IMR-90 (cell line): ENCODE measurements around the gene BCL11A.

Source experiments
- CHD1 ChIP-seq: IDR thresholded peaks from 2 replicates; pipeline ENCODE4 v1.6.1; 2012; ENCODE audit warnings: low read depth, low read length, improper control_type of control experiment
- MAFK ChIP-seq: IDR thresholded peaks from 2 replicates; pipeline ENCODE4 v1.6.1; 2012; ENCODE audit warnings: low read depth, low read length, improper control_type of control experiment
- MXI1 ChIP-seq: IDR thresholded peaks from 2 replicates; pipeline ENCODE4 v1.6.1; 2012; ENCODE audit warnings: low read depth, mild to moderate bottlenecking, low read length, moderate library complexity, borderline replicate concordance
- POLR2A ChIP-seq: IDR thresholded peaks from 2 replicates; pipeline ENCODE4 v1.6.1; 2012; ENCODE audit warnings: mild to moderate bottlenecking, low read depth, low read length
- RAD21 ChIP-seq: IDR thresholded peaks from 2 replicates; pipeline ENCODE4 v1.6.1; 2012; ENCODE audit warnings: low read length, improper control_type of control experiment
- RFX5 ChIP-seq: IDR thresholded peaks from 2 replicates; pipeline ENCODE4 v1.8.0; 2012; ENCODE audit warnings: low read depth, mild to moderate bottlenecking, low read length, moderate library complexity
- TF ChIP-seq, protein P1 (sequence below): conservative IDR thresholded peaks from 2 replicates; pipeline ENCODE4 v1.5.1; 2012; ENCODE audit warnings: mild to moderate bottlenecking, low read depth, low read length, improper control_type of control experiment
- TF ChIP-seq, protein P2 (sequence below): fragments of 150-350 bp; IDR thresholded peaks from 2 replicates; pipeline ENCODE4 v1.6.1; 2016; ENCODE audit warnings: low read depth, mild to moderate bottlenecking, low read length, moderate library complexity, borderline replicate concordance

DNA sequence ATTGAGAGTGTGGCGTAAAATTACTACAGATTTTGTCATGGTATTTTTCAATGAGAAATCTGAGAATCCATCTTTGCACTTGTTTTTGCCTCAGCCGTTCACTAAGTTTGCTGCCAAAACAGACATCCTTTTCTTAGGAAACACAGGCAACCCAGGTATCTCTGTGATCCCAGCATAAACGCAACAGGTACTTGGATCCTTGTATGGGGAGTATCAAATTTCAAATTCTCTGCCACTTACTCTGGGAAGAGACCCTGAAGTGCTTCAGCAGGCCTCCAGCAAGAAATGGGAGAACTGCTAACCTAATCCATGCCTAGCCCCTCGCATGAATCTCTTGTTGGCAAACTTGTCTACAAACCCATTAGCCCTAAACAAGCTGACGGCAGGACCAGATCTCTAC, 83.1 kb downstream of the BCL11A start:
- TF ChIP-seq, protein P1, sequence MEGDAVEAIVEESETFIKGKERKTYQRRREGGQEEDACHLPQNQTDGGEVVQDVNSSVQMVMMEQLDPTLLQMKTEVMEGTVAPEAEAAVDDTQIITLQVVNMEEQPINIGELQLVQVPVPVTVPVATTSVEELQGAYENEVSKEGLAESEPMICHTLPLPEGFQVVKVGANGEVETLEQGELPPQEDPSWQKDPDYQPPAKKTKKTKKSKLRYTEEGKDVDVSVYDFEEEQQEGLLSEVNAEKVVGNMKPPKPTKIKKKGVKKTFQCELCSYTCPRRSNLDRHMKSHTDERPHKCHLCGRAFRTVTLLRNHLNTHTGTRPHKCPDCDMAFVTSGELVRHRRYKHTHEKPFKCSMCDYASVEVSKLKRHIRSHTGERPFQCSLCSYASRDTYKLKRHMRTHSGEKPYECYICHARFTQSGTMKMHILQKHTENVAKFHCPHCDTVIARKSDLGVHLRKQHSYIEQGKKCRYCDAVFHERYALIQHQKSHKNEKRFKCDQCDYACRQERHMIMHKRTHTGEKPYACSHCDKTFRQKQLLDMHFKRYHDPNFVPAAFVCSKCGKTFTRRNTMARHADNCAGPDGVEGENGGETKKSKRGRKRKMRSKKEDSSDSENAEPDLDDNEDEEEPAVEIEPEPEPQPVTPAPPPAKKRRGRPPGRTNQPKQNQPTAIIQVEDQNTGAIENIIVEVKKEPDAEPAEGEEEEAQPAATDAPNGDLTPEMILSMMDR = no peak
- TF ChIP-seq CHD1 (no peak), RAD21 (no peak), RFX5 (no peak), POLR2A (no peak), MAFK (no peak), MXI1 (no peak)
- TF ChIP-seq, protein P2, sequence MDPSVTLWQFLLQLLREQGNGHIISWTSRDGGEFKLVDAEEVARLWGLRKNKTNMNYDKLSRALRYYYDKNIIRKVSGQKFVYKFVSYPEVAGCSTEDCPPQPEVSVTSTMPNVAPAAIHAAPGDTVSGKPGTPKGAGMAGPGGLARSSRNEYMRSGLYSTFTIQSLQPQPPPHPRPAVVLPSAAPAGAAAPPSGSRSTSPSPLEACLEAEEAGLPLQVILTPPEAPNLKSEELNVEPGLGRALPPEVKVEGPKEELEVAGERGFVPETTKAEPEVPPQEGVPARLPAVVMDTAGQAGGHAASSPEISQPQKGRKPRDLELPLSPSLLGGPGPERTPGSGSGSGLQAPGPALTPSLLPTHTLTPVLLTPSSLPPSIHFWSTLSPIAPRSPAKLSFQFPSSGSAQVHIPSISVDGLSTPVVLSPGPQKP = no peak
